A549 (cell line): ENCODE results near the gene TPST1. TPM values are rescaled to one million over a fixed set of nuclear protein-coding genes. Genes with fewer than 3 reads are reported as not detected.
"Not testable (repeated sequence)": the region's sequence is repeated elsewhere in the genome, so short reads cannot be mapped to it uniquely, and the experiment has no call there.

Experiments used
- ATAC-seq, 2 experiments: fragments of 200-7000 bp in 1 of 2; fragments of >200 bp in 1 of 2; cut with Nextera tagmentation in 1 of 2; cut with Tn5 transposase in 1 of 2; 3 replicates each; pipeline versions ENCODE4 v1.8.0 to v1.9.1; 2018 to 2020; ENCODE audit warnings: mild to moderate bottlenecking in 1 of 2, moderate library complexity in 1 of 2
- CTCF ChIA-PET: fragments of 300-600 bp; sonication (Branson Sonifier 250); formaldehyde crosslinking; extraction: SDS; loops from one replicate; lab custom pipeline; 2021; ENCODE audit warnings: antibody characterized with exemption, inconsistent platforms; lab: Yijun Ruan, JAX
- POLR2A ChIA-PET: fragments of 350-600 bp; formaldehyde crosslinking; extraction: SDS; loops from one replicate; lab custom pipeline; 2021; ENCODE audit warnings: antibody characterized with exemption, inconsistent platforms; lab: Yijun Ruan, JAX
- DNase-seq, 2 experiments: peaks; one replicate each; pipeline versions ENCODE4 v3.0.0 to v3.0.0-alpha.2; 2011 to 2016; ENCODE audit warnings: low read depth in 1 of 2, low spot score in 1 of 2
- FAIRE-seq: peaks from 2 replicates; lab custom pipeline; 2011; peaks lifted over from hg19 to GRCh38; lab: Jason Lieb, UNC
- H3K27ac ChIP-seq, 2 experiments: fragments of >200 bp; sonication (Bioruptor Twin); formaldehyde crosslinking; 3 replicates each; pipeline ENCODE4 v1.5.1; 2016 to 2017
- H3K4me1 ChIP-seq: fragments of >200 bp; sonication (Bioruptor Twin); formaldehyde crosslinking; 3 replicates; pipeline ENCODE4 v1.6.1; 2016
- H3K4me2 ChIP-seq: fragments of >200 bp; sonication (Bioruptor Twin); formaldehyde crosslinking; 3 replicates; pipeline ENCODE4 v1.6.1; 2016
- H3K4me3 ChIP-seq: fragments of >200 bp; sonication (Bioruptor Twin); formaldehyde crosslinking; 3 replicates; pipeline ENCODE4 v1.5.1; 2016
- H3K9me3 ChIP-seq: fragments of >200 bp; sonication (Bioruptor Twin); formaldehyde crosslinking; 3 replicates; pipeline ENCODE4 v1.6.1; 2016
- CBX2 ChIP-seq: fragments of 200-600 bp; sonication (generic); IDR thresholded peaks from 2 replicates; pipeline ENCODE4 v1.6.1; 2016; ENCODE audit warnings: low read depth, mild to moderate bottlenecking, borderline replicate concordance
- CHD4 ChIP-seq: fragments of 200-600 bp; sonication (generic); IDR thresholded peaks from 2 replicates; pipeline ENCODE4 v1.6.1; 2016; ENCODE audit warnings: antibody characterized with exemption, mild to moderate bottlenecking, borderline replicate concordance
- EHMT2 ChIP-seq: fragments of 200-600 bp; sonication (generic); IDR thresholded peaks from 2 replicates; pipeline ENCODE4 v1.6.1; 2016; ENCODE audit warnings: antibody characterized with exemption, low read depth, mild to moderate bottlenecking, moderate library complexity
- EP300 ChIP-seq, 2 experiments: fragments of >200 bp; sonication (Bioruptor Twin); formaldehyde crosslinking; IDR thresholded peaks; 2 replicates in 1 of 2; 3 replicates in 1 of 2; pipeline ENCODE4 v1.6.1; 2016 to 2017
- HES2 ChIP-seq: fragments of >200 bp; sonication (Bioruptor Twin); formaldehyde crosslinking; IDR thresholded peaks from 2 replicates; pipeline ENCODE4 v1.6.1; 2016
- HEYL ChIP-seq: fragments of 250-450 bp; sonication (Bioruptor Pico); IDR thresholded peaks from 2 replicates; pipeline ENCODE4 v1.8.0; 2021; ENCODE audit warnings: mild to moderate bottlenecking, moderate library complexity
- MAFK ChIP-seq: fragments of 450-650 bp; IDR thresholded peaks from 2 replicates; pipeline ENCODE4 v1.6.1; 2014; ENCODE audit not compliant: partially characterized antibody
- MAZ ChIP-seq: fragments of 150-350 bp; IDR thresholded peaks from 2 replicates; pipeline ENCODE4 v1.6.1; 2014; ENCODE audit warnings: antibody characterized with exemption, low read depth, low read length, borderline replicate concordance
- NPAS2 ChIP-seq: fragments of 250-450 bp; sonication (Bioruptor Pico); IDR thresholded peaks from 2 replicates; pipeline ENCODE4 v1.8.0; 2022; ENCODE audit warnings: mild to moderate bottlenecking, moderate library complexity, borderline replicate concordance
- POLR2A ChIP-seq: IDR thresholded peaks from 2 replicates; pipeline ENCODE4 v1.6.1; 2012; ENCODE audit warnings: mild to moderate bottlenecking, low read length
- POLR2AphosphoS2 ChIP-seq: conservative IDR thresholded peaks from 2 replicates; pipeline ENCODE4 v1.6.1; 2012; ENCODE audit warnings: low read length, improper control_type of control experiment, inconsistent platforms
- RFX5 ChIP-seq: fragments of 450-650 bp; IDR thresholded peaks from 2 replicates; pipeline ENCODE4 v1.7.1; 2014; ENCODE audit warnings: antibody characterized with exemption, mild to moderate bottlenecking, moderate library complexity
- ZFP36 ChIP-seq: fragments of 450-650 bp; IDR thresholded peaks from 2 replicates; pipeline ENCODE4 v1.6.1; 2014; ENCODE audit warnings: borderline replicate concordance; ENCODE audit not compliant: partially characterized antibody
- WGBS: methylation state at CpG from one replicate; pipeline ENCODE4 v1.1.6; 2017; ENCODE audit errors: missing lambda C conversion rate; 5-methylcytosine and 5-hydroxymethylcytosine counted together
- polyA plus RNA-seq, 4 experiments: library from polyadenylated mRNA; depleted of rRNA in 3 of 4; stranded (reverse); fragments of >200 nt; fragmentation: RNase III in 1 of 4; extraction: RNeasy Plus Mini Kit Qiagen cat#74134 plus additional on column Dnase treatment in 1 of 4; gene quantifications; 2 replicates in 3 of 4; 3 replicates in 1 of 4; pipeline ENCODE4 v1.2.3, GENCODE V29; 2011 to 2017
- TF ChIP-seq, protein P1 (sequence below): IDR thresholded peaks from 2 replicates; pipeline ENCODE4 v1.6.1; 2012

The TPST1 gene
- polyA plus RNA-seq, 2 of the 4 experiments (the other 2 are of a cell fraction), result 14.6 to 20.4 TPM

DNA sequence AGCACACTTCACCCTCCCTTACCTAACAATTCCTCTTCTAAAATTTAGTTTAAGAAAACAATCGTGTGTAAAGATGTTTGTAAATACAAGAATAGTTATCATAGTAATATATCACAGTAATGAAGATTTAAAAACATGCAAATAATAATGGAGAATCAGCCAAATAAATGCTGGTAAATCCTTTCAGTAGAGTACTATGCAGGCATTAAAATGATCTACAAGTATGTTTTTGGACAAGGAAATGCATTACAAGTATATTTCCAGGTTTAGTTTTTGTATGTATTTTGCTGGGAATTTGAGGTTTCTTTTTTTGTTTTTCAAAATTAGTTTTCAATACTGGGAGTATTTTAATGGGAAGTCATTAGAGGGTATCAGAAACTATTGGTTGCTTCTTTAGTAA lies 22.7 kb downstream of the TPST1 start (continued):
- TF ChIP-seq ZFP36 (no peak), EHMT2 (no peak)

- 93% methylated on average over 13 of the region's 24 CpGs for WGBS
- DNase-seq, H3K9me3 ChIP-seq, FAIRE-seq, ATAC-seq, H3K27ac ChIP-seq, POLR2A ChIA-PET, H3K4me3 ChIP-seq, H3K4me2 ChIP-seq, H3K4me1 ChIP-seq: not testable (repeated sequence)
- CTCF ChIA-PET, result interaction anchor here (1.0 to 1.1 kb wide), 2 partner anchors 13 to 53 kb away, joined by 3 to 4 read pairs; no protein-coding TSS in a partner anchor
These were observed 26.4 kb downstream of the TPST1 start for GRCh38 chr7:66231326-66232216.

GRCh38 chr7:66233638-66234037 lies 28.5 kb downstream of the TPST1 start:
- 90% methylated on average over 5 of the region's 5 CpGs for WGBS
- ATAC-seq, result no peak
- DNase-seq, result no peak
- Histone ChIP-seq H3K9me3 (peaks cover 6% of the 10 kb centered on the region; the same call in 1 of the 3 replicates), H3K4me1 (peaks cover 3% of the 10 kb centered on the region; the same call in 1 of the 3 replicates), H3K4me3 (no peak overlapping the region), H3K27ac (no peak overlapping the region), H3K4me2 (no peak overlapping the region)
- TF ChIP-seq ZFP36, result no peak
- TF ChIP-seq RFX5, result no peak
- no peak for TF ChIP-seq HES2
- TF ChIP-seq HEYL (CRISPR knock-in tag), result no peak
- no peak for TF ChIP-seq NPAS2 (CRISPR knock-in tag)
- no peak for TF ChIP-seq CHD4
- TF ChIP-seq MAZ, result no peak
- TF ChIP-seq MAFK, result no peak
- TF ChIP-seq POLR2A, result no peak
- no peak for TF ChIP-seq POLR2AphosphoS2
- no peak for TF ChIP-seq EP300 (IDR thresholded peaks at IDR 0.05)
- no peak for FAIRE-seq
- CTCF ChIA-PET, result no interaction called here
- POLR2A ChIA-PET, result no interaction called here

GRCh38 chr7:66236713-66237303 lies 31.7 kb downstream of the TPST1 start:
- WGBS, result 93% methylated on average over 2 of the region's 2 CpGs

More at GRCh38 chr7:66236713-66237303, 31.7 kb downstream of the TPST1 start:
- ATAC-seq (no peak), DNase-seq (no peak), FAIRE-seq (no peak)
- H3K4me3 ChIP-seq, result no peak overlapping the region
- CTCF ChIA-PET, result interaction anchor here (1.0 to 1.2 kb wide), 2 partner anchors 10 to 96 kb away, joined by 3 to 5 read pairs; no protein-coding TSS in a partner anchor
- H3K4me1 ChIP-seq, result peaks cover 12% of the 10 kb centered on the region; the same call in 2 of the 3 replicates
- POLR2A ChIA-PET, result no interaction called here
- H3K9me3 ChIP-seq, result 0 out of 3 replicates have a peak, but pooled peaks cover 6% of the 10 kb centered on the region
- no peak overlapping the region for H3K4me2 ChIP-seq
- no peak overlapping the region for H3K27ac ChIP-seq
- TF ChIP-seq, protein P1, sequence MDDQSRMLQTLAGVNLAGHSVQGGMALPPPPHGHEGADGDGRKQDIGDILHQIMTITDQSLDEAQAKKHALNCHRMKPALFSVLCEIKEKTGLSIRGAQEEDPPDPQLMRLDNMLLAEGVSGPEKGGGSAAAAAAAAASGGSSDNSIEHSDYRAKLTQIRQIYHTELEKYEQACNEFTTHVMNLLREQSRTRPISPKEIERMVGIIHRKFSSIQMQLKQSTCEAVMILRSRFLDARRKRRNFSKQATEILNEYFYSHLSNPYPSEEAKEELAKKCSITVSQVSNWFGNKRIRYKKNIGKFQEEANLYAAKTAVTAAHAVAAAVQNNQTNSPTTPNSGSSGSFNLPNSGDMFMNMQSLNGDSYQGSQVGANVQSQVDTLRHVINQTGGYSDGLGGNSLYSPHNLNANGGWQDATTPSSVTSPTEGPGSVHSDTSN, result no peak
- no peak for TF ChIP-seq CBX2
- no peak for TF ChIP-seq EHMT2
